ENCODE measurements around the gene HBEGF.

HBEGF gene

DNA sequence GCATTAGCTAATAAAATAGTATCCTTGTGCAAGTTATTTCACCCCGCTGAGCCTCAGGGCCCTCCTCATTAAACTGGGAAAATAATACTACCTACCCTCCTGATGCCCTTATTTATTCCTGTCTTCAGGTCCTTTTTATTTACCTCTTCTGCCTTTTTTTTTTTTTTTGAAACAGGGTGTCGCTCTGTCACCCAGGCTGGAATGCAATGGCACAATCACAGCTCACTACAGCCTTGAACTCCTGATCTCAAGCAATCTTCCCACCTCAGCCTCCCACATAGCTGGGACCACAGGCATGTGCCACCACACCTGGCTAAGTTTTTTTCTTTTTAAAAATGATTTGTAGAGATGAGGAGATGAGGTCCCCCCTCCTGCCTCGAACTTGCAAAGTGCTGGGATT, 20.9 kb downstream of the HBEGF start:
- Histone ChIP-seq H3K27ac (replicated peaks) (no peak overlapping the region), H3K27me3 (ENCODE audit: insufficient read depth, poor library complexity, severe bottlenecking) (no peaks in the 10 kb centered on the region), H3K4me3 (replicated peaks; ENCODE audit: insufficient read depth, low read length) (no peak overlapping the region)
- no peak for DNase-seq (ENCODE audit: low read depth in 1 of 2, low spot score in 1 of 2)
- no peak for TF ChIP-seq GABPA (IDR thresholded peaks at IDR 0.05; ENCODE audit: low read depth)
- TF ChIP-seq SPI1 (IDR thresholded peaks at IDR 0.05; ENCODE audit: borderline replicate concordance, low read depth), result no peak
- TF ChIP-seq POLR2AphosphoS5 (IDR thresholded peaks at IDR 0.05; ENCODE audit: low read depth), result no peak
- TF ChIP-seq, protein P1, sequence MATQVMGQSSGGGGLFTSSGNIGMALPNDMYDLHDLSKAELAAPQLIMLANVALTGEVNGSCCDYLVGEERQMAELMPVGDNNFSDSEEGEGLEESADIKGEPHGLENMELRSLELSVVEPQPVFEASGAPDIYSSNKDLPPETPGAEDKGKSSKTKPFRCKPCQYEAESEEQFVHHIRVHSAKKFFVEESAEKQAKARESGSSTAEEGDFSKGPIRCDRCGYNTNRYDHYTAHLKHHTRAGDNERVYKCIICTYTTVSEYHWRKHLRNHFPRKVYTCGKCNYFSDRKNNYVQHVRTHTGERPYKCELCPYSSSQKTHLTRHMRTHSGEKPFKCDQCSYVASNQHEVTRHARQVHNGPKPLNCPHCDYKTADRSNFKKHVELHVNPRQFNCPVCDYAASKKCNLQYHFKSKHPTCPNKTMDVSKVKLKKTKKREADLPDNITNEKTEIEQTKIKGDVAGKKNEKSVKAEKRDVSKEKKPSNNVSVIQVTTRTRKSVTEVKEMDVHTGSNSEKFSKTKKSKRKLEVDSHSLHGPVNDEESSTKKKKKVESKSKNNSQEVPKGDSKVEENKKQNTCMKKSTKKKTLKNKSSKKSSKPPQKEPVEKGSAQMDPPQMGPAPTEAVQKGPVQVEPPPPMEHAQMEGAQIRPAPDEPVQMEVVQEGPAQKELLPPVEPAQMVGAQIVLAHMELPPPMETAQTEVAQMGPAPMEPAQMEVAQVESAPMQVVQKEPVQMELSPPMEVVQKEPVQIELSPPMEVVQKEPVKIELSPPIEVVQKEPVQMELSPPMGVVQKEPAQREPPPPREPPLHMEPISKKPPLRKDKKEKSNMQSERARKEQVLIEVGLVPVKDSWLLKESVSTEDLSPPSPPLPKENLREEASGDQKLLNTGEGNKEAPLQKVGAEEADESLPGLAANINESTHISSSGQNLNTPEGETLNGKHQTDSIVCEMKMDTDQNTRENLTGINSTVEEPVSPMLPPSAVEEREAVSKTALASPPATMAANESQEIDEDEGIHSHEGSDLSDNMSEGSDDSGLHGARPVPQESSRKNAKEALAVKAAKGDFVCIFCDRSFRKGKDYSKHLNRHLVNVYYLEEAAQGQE (IDR thresholded peaks at IDR 0.05; ENCODE audit: insufficient replicate concordance, low read depth), result no peak
- no peak for TF ChIP-seq CTCF (IDR thresholded peaks at IDR 0.05; ENCODE audit: insufficient read depth, low read length)

DNA sequence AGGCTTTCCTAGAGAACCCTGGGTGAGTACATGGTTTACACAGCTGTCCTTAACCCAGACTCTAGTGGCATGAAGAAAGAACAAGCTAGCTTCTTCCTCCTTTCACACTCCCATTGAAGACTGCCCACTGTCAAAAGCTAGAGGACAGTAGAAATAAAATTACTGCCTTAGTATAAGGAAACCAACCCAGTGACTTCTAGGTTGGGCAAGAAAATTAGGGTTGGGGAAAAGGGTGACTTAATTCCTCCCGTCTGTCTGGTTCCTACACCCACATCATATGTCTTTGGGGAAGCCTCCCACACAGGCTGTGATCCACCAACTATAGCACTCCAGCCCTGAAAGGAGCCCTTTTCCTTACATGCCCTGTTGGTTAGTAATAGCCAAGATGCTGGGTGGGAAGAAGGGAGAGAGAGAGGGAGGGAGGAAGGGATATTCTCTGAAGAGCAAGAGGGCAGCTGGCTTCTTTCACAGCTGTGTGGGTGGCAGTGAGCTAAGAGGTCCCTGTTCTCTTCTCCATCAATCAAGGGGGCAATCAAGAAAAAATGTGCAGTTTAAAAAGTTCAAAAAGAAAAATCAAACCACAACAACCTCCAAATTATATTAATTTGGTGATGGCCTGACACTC, 21.7 kb downstream of the HBEGF start:
- TF ChIP-seq SPI1 (IDR thresholded peaks at IDR 0.05; ENCODE audit: borderline replicate concordance, low read depth) (no peak), CTCF (IDR thresholded peaks at IDR 0.05; ENCODE audit: insufficient read depth, low read length) (no peak), GABPA (IDR thresholded peaks at IDR 0.05; ENCODE audit: low read depth) (no peak), POLR2AphosphoS5 (IDR thresholded peaks at IDR 0.05; ENCODE audit: low read depth) (no peak)
- TF ChIP-seq, protein P1 (IDR thresholded peaks at IDR 0.05; ENCODE audit: insufficient replicate concordance, low read depth), result no peak
- no peak overlapping the region for H3K4me3 ChIP-seq (replicated peaks; ENCODE audit: insufficient read depth, low read length)
- no peaks in the 10 kb centered on the region for H3K27me3 ChIP-seq (ENCODE audit: insufficient read depth, poor library complexity, severe bottlenecking)
- DNase-seq (ENCODE audit: low read depth in 1 of 2, low spot score in 1 of 2), result peak; percentile 49 to 77
- no peak overlapping the region for H3K27ac ChIP-seq (replicated peaks)

DNA sequence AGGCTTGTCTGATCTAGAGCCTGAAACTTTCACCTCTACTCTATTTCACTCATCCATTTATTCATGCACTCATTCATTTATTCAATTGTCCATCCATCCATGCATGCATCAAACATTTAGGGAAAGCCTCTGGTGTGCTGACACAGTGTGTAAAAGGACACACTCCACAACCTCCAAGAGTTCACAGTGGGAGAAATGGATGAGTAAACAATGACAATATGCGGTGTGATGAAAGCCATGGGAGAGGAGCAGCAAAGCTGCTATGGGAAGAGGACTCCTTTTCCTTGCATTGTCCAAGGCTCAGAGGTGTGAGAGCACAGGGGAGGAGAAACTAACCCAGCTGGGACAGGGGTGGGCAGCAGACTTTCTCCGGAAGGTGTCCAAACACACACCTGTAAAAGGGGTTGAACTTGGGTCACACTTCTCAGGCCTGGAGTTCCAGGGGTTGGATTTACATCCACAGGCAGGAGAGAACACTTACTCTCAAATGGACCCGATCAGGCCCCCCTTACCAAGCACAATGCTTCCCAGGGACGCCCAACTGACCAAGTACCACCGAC, 22.3 kb downstream of the HBEGF start:
- TF ChIP-seq, protein P1 (IDR thresholded peaks at IDR 0.05; ENCODE audit: insufficient replicate concordance, low read depth), result no peak
- TF ChIP-seq POLR2AphosphoS5 (IDR thresholded peaks at IDR 0.05; ENCODE audit: low read depth) (no peak), GABPA (IDR thresholded peaks at IDR 0.05; ENCODE audit: low read depth) (no peak), CTCF (IDR thresholded peaks at IDR 0.05; ENCODE audit: insufficient read depth, low read length) (no peak), SPI1 (IDR thresholded peaks at IDR 0.05; ENCODE audit: borderline replicate concordance, low read depth) (no peak)
- H3K4me3 ChIP-seq (replicated peaks; ENCODE audit: insufficient read depth, low read length), result no peak overlapping the region
- H3K27ac ChIP-seq (replicated peaks), result no peak overlapping the region
- no peak for DNase-seq (ENCODE audit: low read depth in 1 of 2, low spot score in 1 of 2)
- no peaks in the 10 kb centered on the region for H3K27me3 ChIP-seq (ENCODE audit: insufficient read depth, poor library complexity, severe bottlenecking)

Data from HL-60 (cell line).